ENCODE measurements around the gene DRICH1.
"Not testable (repeated sequence)": the region's sequence is repeated elsewhere in the genome, so short reads cannot be mapped to it uniquely, and the experiment has no call there.

Gene DRICH1

DNA sequence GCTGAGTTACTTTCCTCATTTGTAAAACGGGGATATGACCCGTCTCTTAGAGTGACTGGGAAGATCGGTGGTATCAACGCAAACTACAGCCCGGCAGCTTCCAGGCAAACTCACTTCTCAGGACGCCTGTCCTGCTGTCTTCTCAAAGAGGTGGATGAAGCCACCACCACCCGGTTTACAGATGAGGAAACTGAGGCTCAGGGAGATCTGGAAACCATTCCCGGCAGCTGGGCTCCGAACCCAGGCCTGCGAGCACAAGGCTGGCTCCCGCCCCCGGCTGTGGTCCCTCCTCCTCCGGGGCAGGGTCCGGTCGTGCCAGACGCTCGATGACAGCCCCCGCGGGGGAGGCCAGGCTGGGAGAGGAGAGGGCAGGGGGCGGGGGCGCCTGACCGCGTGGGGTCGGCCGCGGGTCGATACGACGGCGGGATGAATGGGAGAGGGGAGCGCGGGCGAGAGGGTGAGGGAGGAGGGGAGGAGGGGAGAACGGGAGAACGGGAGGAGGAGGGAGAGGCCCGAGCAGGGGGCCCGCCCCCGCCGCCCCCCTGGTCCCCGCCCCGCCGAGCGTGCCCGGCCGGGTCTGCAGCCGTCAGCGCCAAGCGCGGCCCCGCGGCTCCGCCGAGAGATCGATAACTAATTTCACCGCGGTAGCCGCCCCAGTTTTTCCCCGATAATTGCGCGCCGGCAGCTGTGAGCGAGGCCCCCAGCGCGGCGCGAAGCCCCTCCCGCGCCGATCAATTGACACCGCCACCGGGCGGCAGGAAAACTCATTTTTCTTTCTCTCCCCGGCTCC, 66.0 kb downstream of the DRICH1 start:
- Histone ChIP-seq H3K36me3 (replicated peaks) (no peaks in the 10 kb centered on the region), H3K27me3 (replicated peaks) (peaks cover 17% of the 10 kb centered on the region), H3K4me3 (ENCODE audit: low read depth, low read length) (peak overlapping the region; percentile 12), H3K27ac (no peak overlapping the region)
- in situ Hi-C loops (cut with HindIII; ENCODE audit: low pct_ligation_motif_present, low sequenced_read_pairs), result no loop called here
- DNase-seq, result no peak
- TF ChIP-seq, protein P1, sequence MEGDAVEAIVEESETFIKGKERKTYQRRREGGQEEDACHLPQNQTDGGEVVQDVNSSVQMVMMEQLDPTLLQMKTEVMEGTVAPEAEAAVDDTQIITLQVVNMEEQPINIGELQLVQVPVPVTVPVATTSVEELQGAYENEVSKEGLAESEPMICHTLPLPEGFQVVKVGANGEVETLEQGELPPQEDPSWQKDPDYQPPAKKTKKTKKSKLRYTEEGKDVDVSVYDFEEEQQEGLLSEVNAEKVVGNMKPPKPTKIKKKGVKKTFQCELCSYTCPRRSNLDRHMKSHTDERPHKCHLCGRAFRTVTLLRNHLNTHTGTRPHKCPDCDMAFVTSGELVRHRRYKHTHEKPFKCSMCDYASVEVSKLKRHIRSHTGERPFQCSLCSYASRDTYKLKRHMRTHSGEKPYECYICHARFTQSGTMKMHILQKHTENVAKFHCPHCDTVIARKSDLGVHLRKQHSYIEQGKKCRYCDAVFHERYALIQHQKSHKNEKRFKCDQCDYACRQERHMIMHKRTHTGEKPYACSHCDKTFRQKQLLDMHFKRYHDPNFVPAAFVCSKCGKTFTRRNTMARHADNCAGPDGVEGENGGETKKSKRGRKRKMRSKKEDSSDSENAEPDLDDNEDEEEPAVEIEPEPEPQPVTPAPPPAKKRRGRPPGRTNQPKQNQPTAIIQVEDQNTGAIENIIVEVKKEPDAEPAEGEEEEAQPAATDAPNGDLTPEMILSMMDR (IDR thresholded peaks at IDR 0.05; ENCODE audit: low read depth, low read length, missing control alignments), result no peak

DNA sequence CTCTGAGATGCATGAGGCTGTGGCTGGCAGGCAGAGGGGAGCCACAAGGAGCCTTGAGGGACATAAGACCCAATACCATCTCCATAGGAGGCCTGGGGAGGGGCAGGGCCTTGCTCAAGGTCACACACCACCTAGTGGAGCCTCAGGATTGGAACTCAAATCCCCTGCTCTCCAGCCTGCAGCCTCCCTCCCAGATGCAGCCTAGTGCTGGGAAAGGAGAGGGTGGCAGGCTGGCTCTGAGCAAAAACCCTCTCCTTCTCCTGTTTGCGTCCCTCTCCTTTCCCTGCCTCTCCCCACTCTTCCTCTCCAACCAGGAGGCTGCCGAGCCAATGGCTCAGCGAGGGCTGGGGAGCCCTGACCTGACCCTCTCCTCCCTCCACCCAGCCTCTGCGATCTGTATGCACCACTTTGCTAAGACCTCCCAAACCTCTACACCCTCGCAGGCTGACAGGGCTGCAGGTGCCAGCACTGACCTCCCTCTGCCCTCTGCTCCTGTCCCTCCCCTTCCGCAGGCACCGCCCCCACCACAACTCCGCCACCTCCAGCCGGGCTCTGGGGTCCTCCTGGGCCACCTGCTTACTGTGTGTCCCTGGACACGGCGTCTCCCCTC, 66.7 kb downstream of the DRICH1 start:
- in situ Hi-C loops (cut with HindIII; ENCODE audit: low pct_ligation_motif_present, low sequenced_read_pairs), result no loop called here
- TF ChIP-seq, protein P1 (IDR thresholded peaks at IDR 0.05; ENCODE audit: low read depth, low read length, missing control alignments), result peak; percentile 28

DNA sequence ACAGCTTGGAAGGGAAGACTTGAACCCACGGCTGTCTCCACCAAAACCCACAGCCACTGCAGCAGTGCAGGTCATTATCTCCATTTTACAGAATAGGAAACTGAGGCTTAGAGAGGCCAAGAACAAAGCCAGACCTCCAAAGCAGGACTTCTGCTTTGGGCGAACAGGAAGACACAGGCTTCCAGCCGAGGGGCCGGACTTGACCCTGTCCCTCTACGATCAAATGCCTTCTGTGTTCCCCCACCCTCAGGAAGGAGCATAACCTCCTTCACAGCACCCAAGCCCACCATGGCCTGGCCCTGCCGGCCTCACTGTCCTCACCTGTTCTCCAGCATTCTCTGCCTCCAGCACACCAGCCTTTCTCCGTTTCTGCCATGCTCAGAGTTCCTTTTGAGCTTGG, 67.8 kb downstream of the DRICH1 start:
- no peak overlapping the region for H3K27ac ChIP-seq
- in situ Hi-C loops (cut with HindIII; ENCODE audit: low pct_ligation_motif_present, low sequenced_read_pairs), result no loop called here
- DNase-seq, result no peak
- H3K4me3 ChIP-seq (ENCODE audit: low read depth, low read length), result no peak overlapping the region
- H3K36me3 ChIP-seq (replicated peaks), result no peaks in the 10 kb centered on the region
- peaks cover 17% of the 10 kb centered on the region for H3K27me3 ChIP-seq (replicated peaks)
- TF ChIP-seq, protein P1 (IDR thresholded peaks at IDR 0.05; ENCODE audit: low read depth, low read length, missing control alignments), result no peak

More for the DNA sequence above, 66.7 kb downstream of the DRICH1 start:
- Histone ChIP-seq H3K36me3 (replicated peaks) (no peaks in the 10 kb centered on the region), H3K27ac (no peak overlapping the region), H3K27me3 (replicated peaks) (peaks cover 17% of the 10 kb centered on the region), H3K4me3 (ENCODE audit: low read depth, low read length) (no peak overlapping the region)
- DNase-seq, result no peak

DNA sequence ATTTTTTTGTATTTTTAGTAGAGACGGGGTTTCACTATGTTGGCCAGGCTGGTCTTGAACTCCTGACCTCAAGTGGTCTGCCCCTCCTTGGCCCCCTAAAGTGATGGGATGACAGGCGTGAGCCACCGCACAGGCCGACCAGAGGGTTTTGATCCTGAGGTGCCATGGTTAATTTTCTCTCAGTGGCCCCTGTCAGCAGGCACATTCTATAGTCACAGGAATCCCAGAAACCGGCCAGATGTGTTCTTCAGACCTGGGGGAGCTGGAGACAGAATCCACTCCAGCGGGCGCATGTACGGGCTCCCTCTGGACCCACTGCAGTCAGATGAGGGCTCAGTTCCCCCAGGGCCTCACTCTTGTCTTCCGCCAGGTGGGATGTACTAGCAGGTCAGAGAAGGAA, 69.0 kb downstream of the DRICH1 start:
- no peak for DNase-seq
- TF ChIP-seq, protein P1 (IDR thresholded peaks at IDR 0.05; ENCODE audit: low read depth, low read length, missing control alignments), result no peak
- Histone ChIP-seq H3K27ac (no peak overlapping the region), H3K36me3 (replicated peaks) (no peaks in the 10 kb centered on the region), H3K4me3 (ENCODE audit: low read depth, low read length) (no peak overlapping the region), H3K27me3 (replicated peaks) (peaks cover 17% of the 10 kb centered on the region)
- in situ Hi-C loops (cut with HindIII; ENCODE audit: low pct_ligation_motif_present, low sequenced_read_pairs), result no loop called here

DNA sequence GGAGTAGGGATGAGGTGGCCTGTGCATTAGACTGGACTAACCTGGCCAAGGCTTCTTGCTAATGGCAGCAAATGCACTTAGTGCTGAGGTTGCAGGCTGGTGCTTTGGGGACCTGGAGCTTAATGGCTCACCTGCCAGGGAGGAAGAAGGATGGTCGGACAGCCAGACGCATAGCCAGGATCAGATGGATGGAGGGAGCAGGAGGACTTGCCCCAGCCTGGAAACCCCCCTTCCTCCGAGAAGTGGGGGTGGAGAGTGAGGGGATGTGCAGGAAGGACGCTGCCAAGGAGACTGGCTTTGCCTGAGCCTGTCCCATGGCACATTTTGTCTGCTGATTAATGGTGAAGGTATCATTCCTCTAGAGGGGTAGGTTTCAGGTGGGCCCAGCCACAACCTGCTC, 69.9 kb downstream of the DRICH1 start:
- Histone ChIP-seq H3K27me3 (replicated peaks) (peaks cover 16% of the 10 kb centered on the region), H3K27ac (no peak overlapping the region), H3K36me3 (replicated peaks) (no peaks in the 10 kb centered on the region), H3K4me3 (ENCODE audit: low read depth, low read length) (no peak overlapping the region)
- TF ChIP-seq, protein P1 (IDR thresholded peaks at IDR 0.05; ENCODE audit: low read depth, low read length, missing control alignments), result no peak
- in situ Hi-C loops (cut with HindIII; ENCODE audit: low pct_ligation_motif_present, low sequenced_read_pairs), result no loop called here
- DNase-seq, result no peak

DNA sequence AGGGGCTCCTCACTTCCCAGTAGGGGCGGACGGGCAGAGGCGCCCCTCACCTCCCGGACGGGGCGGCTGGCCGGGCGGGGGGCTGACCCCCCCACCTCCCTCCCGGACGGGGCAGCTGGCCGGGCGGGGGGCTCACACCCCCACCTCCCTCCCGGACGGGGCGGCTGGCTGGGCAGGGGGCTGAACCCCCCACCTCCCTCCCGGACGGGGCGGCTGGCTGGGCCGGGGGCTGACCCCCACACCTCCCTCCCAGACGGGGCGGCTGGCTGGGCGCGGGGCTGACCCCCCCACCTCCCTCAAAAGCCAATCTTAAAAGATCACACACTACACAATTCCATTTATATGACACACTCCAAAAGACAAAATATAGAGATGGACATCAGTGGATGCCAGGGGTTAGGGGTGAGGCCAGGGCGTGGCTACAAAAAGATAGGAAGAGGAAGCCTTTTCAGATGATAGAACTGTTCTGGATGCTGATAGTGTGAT, 71.1 kb downstream of the DRICH1 start:
- in situ Hi-C loops (cut with HindIII; ENCODE audit: low pct_ligation_motif_present, low sequenced_read_pairs); H3K36me3 ChIP-seq (replicated peaks); H3K27me3 ChIP-seq (replicated peaks); DNase-seq; H3K27ac ChIP-seq; H3K4me3 ChIP-seq (ENCODE audit: low read depth, low read length): not testable (repeated sequence)

DNA sequence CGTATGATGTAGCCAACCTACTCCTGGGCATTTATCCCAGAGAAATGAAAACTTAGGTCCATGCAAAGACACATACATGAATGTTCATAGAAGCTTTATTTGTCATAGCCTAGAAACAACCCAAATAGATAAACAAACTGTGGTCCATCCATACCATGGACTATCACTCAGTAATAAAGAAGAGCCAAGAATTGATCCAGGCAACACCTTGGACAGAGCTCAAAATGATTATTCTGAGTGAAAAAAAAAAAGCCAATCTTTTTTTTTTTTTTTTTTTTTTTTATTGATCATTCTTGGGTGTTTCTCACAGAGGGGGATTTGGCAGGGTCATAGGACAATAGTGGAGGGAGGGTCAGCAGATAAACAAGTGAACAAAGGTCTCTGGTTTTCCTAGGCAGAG, 71.9 kb downstream of the DRICH1 start:
- in situ Hi-C loops (cut with HindIII; ENCODE audit: low pct_ligation_motif_present, low sequenced_read_pairs); H3K36me3 ChIP-seq (replicated peaks); DNase-seq: not testable (repeated sequence)

More for the DNA sequence above, 71.9 kb downstream of the DRICH1 start:
- not testable (repeated sequence) for H3K27me3 ChIP-seq (replicated peaks); H3K4me3 ChIP-seq (ENCODE audit: low read depth, low read length); H3K27ac ChIP-seq

All from brain microvascular endothelial cell (primary cell).